HG03025 (cell line): ENCODE data around the gene IQGAP2.

ENCODE experiments used
- ATAC-seq: cut with Tn5 transposase; IDR thresholded peaks from one replicate; pipeline ENCODE4 v1.9.1; 2021; ENCODE audit warnings: mild to moderate bottlenecking, moderate library complexity; ENCODE audit not compliant: unreplicated experiment, low FRiP score

Gene IQGAP2

DNA sequence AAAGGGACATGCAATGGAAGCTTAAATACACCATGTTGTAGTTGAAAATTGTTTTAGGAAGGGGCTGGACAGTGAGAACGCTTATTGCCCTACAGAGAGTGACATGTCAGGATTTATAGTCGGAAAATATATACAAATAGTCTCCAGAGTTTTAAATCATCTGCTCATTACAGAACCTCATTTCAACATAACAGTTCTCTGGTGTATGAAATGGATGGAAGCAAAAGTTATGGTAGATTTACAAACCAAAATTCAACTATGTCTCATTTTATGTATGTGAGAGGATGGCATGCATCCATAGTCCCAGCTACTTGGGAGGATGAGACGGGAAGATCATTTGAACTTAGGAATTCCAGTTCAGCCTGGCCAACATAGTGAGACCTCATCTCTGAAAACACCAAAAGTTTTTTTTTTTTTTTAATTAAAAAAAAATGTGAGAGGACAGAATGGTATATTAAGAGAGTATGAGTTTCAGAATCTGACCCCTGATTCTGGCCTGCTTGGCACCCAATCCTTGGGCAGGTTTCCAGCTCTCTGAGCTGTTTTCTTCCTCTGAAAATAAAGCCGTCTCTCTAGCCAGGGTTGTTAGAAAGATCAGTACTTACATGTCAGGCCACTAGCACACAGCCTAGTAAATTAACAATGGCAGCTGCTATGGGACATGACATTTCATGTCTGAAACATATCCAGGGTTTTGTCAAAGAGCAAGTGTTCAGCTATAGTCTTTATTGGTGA lies 40.1 kb downstream of the IQGAP2 start:
- no peak for ATAC-seq

DNA sequence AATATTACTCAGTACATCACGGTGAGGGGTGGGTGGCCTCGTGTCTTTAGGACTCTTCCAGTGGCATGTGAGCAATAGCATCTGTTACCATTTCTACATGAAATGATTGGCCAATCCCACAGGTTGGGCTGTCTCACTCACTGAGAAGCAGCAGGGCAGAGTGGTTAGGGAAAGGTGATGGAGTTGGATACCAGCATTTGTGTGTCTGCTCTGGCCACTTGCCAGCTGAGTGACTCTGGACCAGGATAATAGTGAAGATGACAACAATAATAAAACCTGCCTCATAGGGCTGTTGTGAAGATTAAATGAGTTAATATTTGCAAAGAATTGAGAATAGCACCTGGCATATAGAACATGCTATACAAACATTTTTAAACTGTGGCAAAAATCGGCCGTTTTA lies 42.0 kb downstream of the IQGAP2 start:
- ATAC-seq, result no peak

DNA sequence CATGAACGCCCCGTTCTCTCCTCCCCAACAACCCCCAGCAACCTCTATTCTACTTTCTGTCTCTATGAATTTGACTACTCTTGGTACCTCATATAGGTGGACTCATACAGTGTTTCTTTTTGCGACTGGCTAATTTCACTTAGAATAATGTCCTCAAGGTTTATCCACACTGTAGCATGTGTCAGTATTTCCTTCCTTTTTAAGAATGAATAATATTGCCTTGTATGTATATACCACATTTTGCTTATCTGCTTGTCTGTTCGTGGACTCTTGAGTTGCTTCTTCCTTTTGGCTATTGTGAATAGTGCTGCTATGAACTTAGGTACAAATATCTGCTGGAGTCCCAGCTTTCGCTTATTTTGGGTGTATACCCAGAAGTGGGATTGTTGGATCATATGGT lies 42.7 kb downstream of the IQGAP2 start:
- no peak for ATAC-seq

DNA sequence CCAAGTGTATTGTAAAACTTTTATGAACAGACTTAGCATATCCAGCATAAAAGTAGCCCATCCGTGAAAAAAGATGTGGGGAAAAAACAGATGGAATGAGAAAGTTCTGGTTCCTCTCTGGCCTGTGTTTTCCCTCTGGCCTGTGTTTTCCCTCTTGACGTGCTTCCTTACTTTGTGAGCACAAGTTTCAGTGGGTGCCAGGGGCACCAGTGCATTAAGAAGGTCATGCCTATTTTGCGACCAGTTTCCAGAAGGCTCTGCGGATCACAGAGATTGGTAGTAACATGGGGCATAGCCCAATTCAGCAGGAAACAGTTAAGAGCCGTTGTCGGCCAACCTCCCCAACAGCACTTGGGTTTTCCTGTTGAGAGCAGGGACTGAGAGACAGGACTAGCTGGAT lies 43.7 kb downstream of the IQGAP2 start:
- ATAC-seq, result no peak

DNA sequence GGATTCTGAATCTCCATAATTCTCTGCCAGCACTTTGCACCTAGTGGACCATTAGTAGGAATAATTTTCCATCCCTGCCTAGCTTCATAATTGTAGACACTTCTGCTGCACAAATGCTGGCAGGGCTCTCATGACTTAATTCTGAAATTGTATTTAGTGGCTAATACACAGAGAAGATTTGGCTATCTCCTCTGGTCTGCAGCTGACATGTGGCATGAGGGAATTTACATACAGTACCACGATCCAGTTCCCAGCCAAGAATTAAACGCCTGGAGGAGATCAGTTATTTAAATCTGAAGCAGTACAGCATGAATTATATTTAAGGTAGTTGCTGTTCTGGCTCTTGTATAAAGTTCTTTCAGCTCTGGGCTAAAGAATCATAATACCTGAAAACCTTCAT lies 46.5 kb downstream of the IQGAP2 start:
- no peak for ATAC-seq

DNA sequence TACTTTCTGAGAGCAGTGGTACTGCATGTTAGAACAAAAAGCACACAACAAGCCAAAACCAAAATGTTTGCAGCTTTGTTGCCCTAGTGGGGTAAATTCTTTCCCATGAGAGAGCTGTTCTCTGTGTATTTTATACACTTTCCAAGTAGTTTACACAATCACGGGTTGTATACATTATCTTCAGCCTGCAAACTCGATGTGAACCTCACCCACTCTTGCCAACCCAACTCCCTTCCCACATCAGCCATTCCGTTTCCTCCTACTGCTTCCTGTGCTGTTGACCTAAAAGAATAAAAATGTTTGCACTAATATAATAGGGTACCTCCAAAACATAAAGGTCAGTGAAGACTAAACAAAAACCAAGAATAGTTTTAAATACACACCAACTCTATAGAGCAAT lies 47.0 kb downstream of the IQGAP2 start:
- no peak for ATAC-seq

DNA sequence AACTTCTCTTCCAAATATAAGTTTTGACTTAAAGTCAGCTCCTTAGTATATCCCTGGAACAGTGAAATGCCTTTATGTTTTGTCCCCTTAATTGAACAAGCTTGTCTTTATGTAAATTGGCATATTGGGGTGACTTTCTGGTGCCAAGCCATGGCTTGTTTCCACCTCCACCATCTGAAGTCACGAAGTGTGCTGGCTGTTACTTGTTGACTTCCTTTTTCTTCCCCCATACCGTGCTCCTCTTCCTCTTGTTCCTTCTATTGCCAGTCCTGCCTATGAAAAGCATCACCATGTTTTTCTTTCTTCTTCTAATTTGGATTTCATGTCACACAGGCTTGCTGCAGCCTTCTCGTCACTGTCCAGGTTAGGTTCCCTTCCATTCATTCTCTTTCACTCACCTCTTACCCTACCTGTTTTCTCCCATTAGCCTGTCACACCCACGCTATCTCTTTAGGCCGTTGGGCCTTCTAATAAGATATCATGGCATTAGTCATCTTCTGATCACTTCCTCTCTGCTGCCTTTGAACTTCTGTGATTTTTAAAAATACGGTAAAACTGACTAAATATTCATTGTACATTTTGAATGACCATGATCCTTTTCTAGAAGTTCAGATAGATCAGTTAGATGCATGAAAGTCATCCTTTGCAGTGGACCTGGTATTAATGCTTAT lies 48.1 kb downstream of the IQGAP2 start:
- ATAC-seq, result no peak

DNA sequence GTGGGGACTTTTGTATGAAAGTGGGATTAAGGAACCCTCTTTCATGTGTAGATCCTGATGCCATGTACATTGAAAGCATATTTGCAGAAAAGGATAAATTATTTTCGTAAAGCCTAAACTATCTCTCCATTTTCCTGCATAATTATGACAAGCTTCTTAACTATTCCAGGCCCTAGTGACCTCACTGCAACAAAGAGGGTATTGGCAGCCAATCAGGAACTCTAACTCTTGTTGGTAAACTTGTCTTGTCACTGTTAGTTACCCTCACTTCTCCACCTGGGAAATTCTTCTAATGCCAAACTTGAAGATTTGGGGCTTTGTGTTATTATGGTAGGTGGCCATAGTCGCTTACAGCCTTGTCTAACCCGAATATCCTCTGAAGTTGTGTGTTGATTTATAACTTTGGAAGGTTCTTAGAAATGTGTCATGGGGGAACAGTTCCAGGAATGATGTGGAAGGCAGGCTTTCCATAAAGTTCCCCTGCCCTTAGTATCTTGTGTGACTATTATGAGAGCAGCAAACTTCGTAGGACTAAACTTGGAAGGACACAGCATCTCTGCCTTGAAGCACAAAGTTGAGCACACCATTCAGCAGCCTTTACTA lies 52.5 kb downstream of the IQGAP2 start:
- no peak for ATAC-seq

DNA sequence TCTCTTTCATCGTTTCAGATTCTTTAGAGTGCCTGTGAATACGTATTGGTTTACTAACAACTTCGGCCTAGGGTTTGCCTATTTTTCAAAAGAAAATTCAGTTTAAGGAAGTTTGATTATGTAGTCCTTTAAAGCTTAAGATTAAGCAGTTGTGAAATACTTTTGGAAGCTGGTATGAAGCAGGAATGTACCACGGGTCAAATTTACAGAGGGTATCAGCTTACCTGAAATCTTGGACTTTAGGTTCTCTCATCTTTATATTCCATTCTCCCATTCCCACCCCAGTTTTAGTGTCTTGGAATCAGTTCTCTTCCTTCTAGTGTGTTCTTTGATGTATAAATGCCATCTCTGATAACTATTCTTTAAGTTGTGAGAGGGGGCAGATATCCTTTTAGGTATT lies 53.2 kb downstream of the IQGAP2 start:
- ATAC-seq, result no peak

DNA sequence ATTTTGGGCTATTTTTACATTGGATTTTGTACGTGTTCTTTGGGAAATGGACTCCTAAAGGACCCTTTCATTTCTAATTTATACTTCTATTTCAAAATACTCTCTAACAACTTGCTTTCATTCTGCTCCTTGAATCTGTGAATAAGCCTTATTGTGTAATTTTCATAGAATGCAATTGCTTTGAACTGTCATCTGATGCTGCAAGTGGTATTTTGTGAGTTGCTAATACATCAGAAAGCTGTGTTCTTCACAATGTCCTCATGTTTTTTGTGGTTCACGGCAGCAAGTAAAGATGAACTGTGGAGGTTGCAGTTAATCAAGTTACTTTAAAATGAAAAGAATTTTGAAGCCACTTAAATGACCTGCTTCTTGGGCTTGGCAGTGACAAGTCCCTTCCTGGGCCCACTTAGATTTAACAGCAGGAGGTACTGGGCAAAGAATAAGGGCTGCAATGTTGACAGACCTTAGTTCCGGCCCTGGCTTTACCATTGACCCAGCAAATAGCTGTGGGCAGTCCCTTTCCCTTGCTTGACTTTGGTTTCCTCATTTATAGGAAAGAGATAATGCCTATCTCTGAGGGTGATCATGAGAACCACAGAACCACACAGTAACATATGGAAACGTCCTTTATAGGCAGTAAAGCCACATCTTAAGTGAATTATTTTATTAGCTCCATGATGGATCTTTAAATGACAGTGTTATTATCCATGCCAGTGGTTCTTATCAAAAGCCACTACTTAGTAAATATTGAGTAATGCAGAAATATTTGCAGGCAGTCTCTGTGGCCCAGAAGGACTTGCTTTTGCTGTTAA lies 54.8 kb downstream of the IQGAP2 start:
- no peak for ATAC-seq

DNA sequence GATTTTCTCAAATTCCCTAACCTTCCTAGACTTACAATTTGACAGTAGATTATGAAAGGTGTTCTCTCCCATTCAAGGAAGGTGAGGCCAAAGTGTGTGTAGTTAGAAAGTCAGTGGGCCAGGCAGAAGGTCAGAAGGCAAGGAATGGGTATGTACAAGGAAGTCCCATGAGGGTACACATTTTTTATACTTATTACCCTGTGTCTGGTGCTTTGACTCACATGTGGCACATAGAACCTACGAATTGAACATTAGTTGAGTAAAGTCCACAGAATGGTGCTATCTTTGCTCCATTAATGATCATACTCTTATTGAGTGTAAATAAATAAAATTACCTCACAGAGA lies 55.4 kb downstream of the IQGAP2 start:
- ATAC-seq, result no peak

DNA sequence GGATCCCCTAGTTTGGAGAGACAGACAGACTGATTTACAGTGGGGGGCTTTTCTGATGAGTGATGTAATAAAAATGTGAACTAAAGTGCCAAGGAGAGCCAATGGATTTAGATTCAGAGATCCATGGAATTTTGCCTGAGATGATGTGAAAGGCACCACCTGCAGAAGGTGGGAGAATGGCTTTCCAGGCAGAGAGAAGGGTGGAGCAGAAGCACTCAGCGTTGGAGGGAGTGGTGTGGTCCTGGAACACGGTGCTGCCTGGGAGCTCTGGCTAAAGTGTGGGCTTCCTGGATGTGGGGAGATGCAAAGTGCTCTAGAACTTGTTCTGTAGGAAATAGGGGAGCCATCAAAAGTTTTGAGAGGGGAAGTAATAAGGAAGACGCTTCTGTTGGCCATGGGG lies 57.0 kb downstream of the IQGAP2 start:
- ATAC-seq, result no peak

DNA sequence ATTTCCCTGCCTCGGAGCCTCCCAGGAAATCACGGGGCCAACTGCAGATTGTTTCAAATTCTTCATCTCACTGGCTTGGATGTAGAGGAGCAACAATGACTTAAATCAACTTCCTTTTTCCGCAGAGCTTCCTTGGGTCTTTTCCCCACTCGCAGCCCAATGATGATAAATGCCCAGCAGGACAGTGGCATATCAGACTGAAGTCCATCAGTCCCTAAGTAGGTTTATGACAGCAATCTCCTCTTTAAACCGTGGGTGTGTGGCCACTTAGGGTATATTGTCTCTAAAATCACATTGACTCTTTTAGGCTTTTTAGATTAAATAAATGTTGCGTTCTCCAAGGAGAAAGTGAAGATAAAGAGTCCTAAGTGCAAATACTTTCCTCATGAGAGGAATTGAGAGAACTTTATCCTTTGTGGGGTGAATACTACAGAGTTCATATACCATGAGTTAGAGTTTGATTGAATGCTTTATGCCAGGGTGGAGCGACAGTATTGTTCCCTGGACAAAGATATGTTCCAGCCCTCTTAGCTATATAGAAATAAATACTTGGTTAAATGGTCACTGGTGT lies 59.1 kb downstream of the IQGAP2 start:
- no peak for ATAC-seq

DNA sequence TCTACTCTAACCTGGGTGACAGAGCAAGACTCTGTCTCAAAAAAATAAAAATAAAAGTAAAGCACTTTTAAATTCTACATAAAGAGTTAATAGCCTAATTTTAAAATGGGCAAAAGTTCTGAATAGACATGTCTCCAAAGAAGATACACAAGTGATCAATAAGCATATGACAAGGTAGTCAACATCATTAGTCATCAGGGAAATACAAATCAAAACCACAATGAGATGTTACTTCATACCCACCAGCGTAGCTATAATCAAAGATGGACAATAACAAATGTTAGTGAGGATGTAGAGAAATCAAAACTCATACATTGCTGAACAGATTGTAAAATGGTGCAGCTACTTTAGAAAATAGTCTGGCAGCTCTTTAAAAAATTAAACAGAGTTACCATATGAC lies 64.1 kb downstream of the IQGAP2 start:
- no peak for ATAC-seq

DNA sequence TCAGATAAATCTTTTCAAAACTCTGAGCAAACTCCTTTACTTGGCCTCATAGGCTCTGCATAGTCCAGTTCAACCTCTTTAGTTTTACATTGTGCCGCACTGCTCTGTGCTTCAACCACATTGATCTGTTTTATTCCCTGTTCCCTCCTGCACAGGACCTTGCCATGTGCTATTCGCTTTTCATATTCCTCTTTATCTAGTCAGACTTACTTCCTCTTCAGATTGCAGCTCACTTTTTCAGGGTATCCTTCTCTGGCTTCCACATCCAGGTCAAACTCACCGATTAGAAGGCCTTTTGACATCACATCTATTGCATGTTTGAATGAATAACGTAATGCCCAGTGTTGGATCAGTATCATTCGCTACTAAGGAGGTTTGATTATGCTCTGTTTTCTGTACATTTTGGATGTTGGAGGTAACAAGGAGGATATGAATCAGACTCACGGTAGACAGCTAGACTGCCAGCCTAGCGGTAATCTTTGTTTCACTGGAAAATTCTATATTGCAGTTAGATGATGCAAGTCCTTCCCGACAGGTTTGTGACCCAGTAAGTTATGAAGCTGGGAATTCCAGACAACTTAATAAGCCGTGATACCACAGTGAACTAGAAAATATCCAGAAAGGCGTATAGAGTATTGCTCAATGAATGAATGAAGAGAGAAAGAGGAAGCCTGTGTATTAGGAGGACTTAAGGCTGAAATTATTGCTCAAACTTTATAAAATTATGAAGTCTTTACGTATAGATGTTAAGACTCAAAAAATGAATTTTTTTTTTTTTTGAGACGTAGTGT lies 65.7 kb downstream of the IQGAP2 start:
- ATAC-seq, result no peak

DNA sequence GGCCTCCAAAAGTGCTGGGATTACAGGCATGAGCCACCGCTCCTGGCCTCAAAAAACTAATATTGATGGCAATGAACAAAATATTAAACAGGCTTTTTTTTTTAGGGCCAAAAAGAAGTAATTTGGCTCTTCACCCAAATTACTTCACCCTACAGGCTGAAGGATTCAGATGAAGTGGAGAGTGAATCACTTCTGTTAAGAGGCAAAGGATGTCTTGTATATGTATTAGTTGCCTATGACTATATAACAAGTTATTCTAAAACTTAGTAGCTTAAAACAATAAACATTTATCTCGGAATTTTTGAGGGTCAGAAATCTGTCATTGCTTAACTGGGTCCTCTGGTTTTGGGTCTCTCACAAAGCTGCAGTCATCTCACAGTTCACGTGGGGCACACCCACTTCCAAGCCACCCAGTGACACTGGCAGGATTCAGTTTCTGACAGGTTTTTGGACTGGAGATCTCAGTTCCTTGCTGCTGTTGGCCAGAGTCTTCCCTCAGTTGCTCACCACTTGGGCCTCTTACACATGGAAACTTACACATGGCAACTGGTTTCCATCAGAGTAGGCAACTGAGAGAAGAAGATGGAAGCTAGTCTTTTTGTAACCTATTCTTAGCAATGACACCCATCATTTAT lies 66.7 kb downstream of the IQGAP2 start:
- ATAC-seq, result no peak

DNA sequence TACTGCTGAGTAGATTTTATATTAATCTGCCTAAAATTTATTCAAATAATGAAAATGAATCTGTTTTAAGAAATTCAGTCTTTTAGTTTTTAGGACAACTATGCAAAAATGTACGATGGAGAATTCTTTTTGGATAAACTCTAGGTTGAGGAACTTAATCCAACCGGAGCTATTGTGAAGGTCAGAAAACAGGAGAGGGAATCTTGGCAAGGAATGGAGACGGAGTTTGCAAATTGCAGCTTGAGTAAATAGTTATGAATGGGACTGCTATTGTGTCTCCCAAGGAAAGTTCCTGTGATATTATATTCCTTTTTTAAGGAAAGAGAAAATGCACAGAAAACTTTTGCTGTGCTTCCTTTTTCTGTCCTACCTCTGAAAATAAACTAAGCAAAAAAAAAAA lies 67.9 kb downstream of the IQGAP2 start:
- ATAC-seq, result no peak

DNA sequence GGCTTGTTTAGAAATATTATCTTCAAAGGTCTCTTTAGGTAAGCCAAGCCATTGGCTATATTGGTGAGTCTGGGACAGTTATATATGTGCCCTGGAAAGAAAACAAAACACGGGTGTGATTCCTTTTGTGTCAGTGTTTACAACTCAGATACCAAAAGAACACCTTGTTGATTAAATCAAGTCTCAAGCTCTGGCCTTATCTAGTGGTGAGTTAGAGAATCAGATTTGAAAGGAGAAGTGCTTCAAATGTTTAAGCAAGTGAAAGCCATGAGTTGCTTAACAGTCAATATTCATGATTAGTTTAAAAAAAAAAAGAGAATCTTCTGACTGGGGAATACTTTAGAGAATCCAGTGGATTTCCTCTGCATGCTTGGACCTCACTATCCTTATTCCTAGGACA lies 68.3 kb downstream of the IQGAP2 start:
- ATAC-seq, result no peak

DNA sequence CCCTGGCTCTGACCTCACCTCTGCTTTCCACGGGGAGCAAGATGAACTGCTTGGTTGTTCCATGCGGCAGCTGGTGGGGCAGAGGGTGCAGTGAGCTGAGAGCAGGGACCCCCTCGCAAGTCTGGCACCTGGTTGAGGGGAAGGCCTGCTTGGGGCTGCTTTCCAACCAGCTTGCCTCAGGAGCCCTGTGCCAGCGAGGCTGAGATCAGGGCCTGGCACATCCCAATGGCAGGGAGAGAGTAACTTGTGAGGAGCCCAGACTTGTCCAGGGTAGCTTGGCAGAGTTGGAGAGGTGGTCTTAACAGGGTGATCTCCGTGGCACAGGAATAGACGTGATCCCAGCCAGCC lies 68.9 kb downstream of the IQGAP2 start:
- ATAC-seq, result no peak
